ENCODE data around the gene PCMT1.

GRCh38 chr6:149842331-149842730 is 92.8 kb downstream of the PCMT1 start:
- no peak for TF ChIP-seq CTCF (conservative IDR thresholded peaks at IDR 0.05)
- no peak for TF ChIP-seq ZFX (IDR thresholded peaks at IDR 0.05)

All from C4-2B (cell line).